HG03064 (cell line): ENCODE measurements around the gene BPIFA3.

Experiments used
- ATAC-seq: cut with Tn5 transposase; IDR thresholded peaks from one replicate; pipeline ENCODE4 v1.9.1; 2021; ENCODE audit warnings: low read depth; ENCODE audit not compliant: unreplicated experiment

The BPIFA3 gene

GRCh38 chr20:33211817-33212424 is 5.2 kb upstream of the BPIFA3 start:
- ATAC-seq: no peak

GRCh38 chr20:33224399-33224798 is 7.2 kb downstream of the BPIFA3 start:
- ATAC-seq: no peak

GRCh38 chr20:33229843-33230242 is 12.7 kb downstream of the BPIFA3 start:
- no peak for ATAC-seq

GRCh38 chr20:33231237-33231636 is 14.1 kb downstream of the BPIFA3 start:
- no peak for ATAC-seq

- no peak for ATAC-seq
Measured at GRCh38 chr20:33232486-33233072, 15.4 kb downstream of the BPIFA3 start.

GRCh38 chr20:33233129-33233774 is 16.1 kb downstream of the BPIFA3 start:
- ATAC-seq: no peak

GRCh38 chr20:33234050-33234449 is 16.9 kb downstream of the BPIFA3 start:
- no peak for ATAC-seq

GRCh38 chr20:33235696-33236095 is 18.5 kb downstream of the BPIFA3 start, which contains the start of gene BPIFA1:
TSS of gene BPIFA1 (plus strand) at chr20:33235996. CDS start at chr20:33237712, 1,716 bp downstream.
- no peak for ATAC-seq

GRCh38 chr20:33236351-33236750 is 19.2 kb downstream of the BPIFA3 start:
- no peak for ATAC-seq

- ATAC-seq: no peak
Measured at GRCh38 chr20:33237989-33238388, 20.8 kb downstream of the BPIFA3 start.

GRCh38 chr20:33239418-33239817 is 22.3 kb downstream of the BPIFA3 start:
- ATAC-seq: no peak

GRCh38 chr20:33239979-33240736 is 23.0 kb downstream of the BPIFA3 start:
- ATAC-seq: no peak

GRCh38 chr20:33240923-33241322 is 23.8 kb downstream of the BPIFA3 start:
- no peak for ATAC-seq

GRCh38 chr20:33242319-33243100 is 25.4 kb downstream of the BPIFA3 start:
- no peak for ATAC-seq

GRCh38 chr20:33246077-33246476 is 28.9 kb downstream of the BPIFA3 start:
- no peak for ATAC-seq

GRCh38 chr20:33249456-33249855 is 32.3 kb downstream of the BPIFA3 start:
- no peak for ATAC-seq

- no peak for ATAC-seq
Measured at GRCh38 chr20:33250666-33251065, 33.5 kb downstream of the BPIFA3 start.

GRCh38 chr20:33251496-33251895 is 34.3 kb downstream of the BPIFA3 start:
- ATAC-seq: no peak

- ATAC-seq: no peak
Measured at GRCh38 chr20:33252460-33252859, 35.3 kb downstream of the BPIFA3 start.

- ATAC-seq: no peak
Measured at GRCh38 chr20:33255005-33255404, 37.9 kb downstream of the BPIFA3 start.

- ATAC-seq: no peak
Measured at GRCh38 chr20:33257237-33257636, 40.1 kb downstream of the BPIFA3 start.
